ENCODE measurements around the gene ENGASE. TPM values are rescaled to one million over a fixed set of nuclear protein-coding genes. Genes with fewer than 3 reads are reported as not detected.

ENGASE gene
- total and polyA plus RNA-seq, 2 experiments from 2014 or later: 5.1 to 8.4 TPM

GRCh38 chr17:79117905-79118487, 43.4 kb downstream of the ENGASE start:
- WGBS, 2 experiments (ENCODE audit: low coverage in 1 of 2, low lambda C conversion rate in 2 of 2, missing lambda C conversion rate in 2 of 2): 56 to 64% methylated on average over 19 to 21 of the region's 21 CpGs
- no peak overlapping the region for H3K4me2 ChIP-seq (ENCODE audit: unreplicated experiment)
- H2AFZ ChIP-seq: no peak overlapping the region
- H3K9me2 ChIP-seq (ENCODE audit: insufficient read depth): no peaks in the 10 kb centered on the region
- TF ChIP-seq EZH2 (IDR thresholded peaks at IDR 0.05; ENCODE audit: insufficient read depth, poor library complexity, severe bottlenecking): no peak
- no peak for TF ChIP-seq EZH2phosphoT487 (IDR thresholded peaks at IDR 0.05; ENCODE audit: insufficient read depth, low read depth)
- no peak overlapping the region for H3K9ac ChIP-seq
- H3K4me1 ChIP-seq (ENCODE audit: insufficient read depth): no peaks in the 10 kb centered on the region
- no peak overlapping the region for H3K27ac ChIP-seq
- no peaks in the 10 kb centered on the region for H3K36me3 ChIP-seq (ENCODE audit: low read depth)
- in situ Hi-C loops (cut with MboI): no loop called here
- H3K27me3 ChIP-seq (replicated peaks; ENCODE audit: insufficient read depth): peaks cover 23% of the 10 kb centered on the region; the same call in 1 of the 2 replicates
- H3F3A ChIP-seq (ENCODE audit: insufficient read depth): no peaks in the 10 kb centered on the region
- no peak overlapping the region for H3K4me3 ChIP-seq
- DNase-seq: no peak
- H3K79me2 ChIP-seq (ENCODE audit: insufficient read depth): no peaks in the 10 kb centered on the region
- no peaks in the 10 kb centered on the region for H3K9me3 ChIP-seq (ENCODE audit: low read depth)
- H4K20me1 ChIP-seq (ENCODE audit: insufficient read depth): no peaks in the 10 kb centered on the region

- Histone ChIP-seq H3F3A (ENCODE audit: insufficient read depth) (no peaks in the 10 kb centered on the region), H3K4me2 (ENCODE audit: unreplicated experiment) (no peak overlapping the region), H3K27ac (no peak overlapping the region), H3K4me3 (no peak overlapping the region), H3K36me3 (ENCODE audit: low read depth) (no peaks in the 10 kb centered on the region), H3K9me3 (ENCODE audit: low read depth) (no peaks in the 10 kb centered on the region), H3K4me1 (ENCODE audit: insufficient read depth) (no peaks in the 10 kb centered on the region), H3K9me2 (ENCODE audit: insufficient read depth) (no peaks in the 10 kb centered on the region), H3K27me3 (replicated peaks; ENCODE audit: insufficient read depth) (peaks cover 17% of the 10 kb centered on the region; the same call in 1 of the 2 replicates), H3K79me2 (ENCODE audit: insufficient read depth) (no peaks in the 10 kb centered on the region), H4K20me1 (ENCODE audit: insufficient read depth) (no peaks in the 10 kb centered on the region), H2AFZ (no peak overlapping the region), H3K9ac (no peak overlapping the region)
- WGBS, 2 experiments (ENCODE audit: low coverage in 1 of 2, low lambda C conversion rate in 2 of 2, missing lambda C conversion rate in 2 of 2): 49 to 63% methylated on average over 4 of the region's 4 CpGs
- in situ Hi-C loops (cut with MboI): no loop called here
- no peak for DNase-seq
- no peak for TF ChIP-seq EZH2 (IDR thresholded peaks at IDR 0.05; ENCODE audit: insufficient read depth, poor library complexity, severe bottlenecking)
- no peak for TF ChIP-seq EZH2phosphoT487 (IDR thresholded peaks at IDR 0.05; ENCODE audit: insufficient read depth, low read depth)
Measured at GRCh38 chr17:79118924-79119323, 44.3 kb downstream of the ENGASE start.

GRCh38 chr17:79120259-79120658, 45.6 kb downstream of the ENGASE start:
- H3K9me2 ChIP-seq (ENCODE audit: insufficient read depth): no peaks in the 10 kb centered on the region
- no peaks in the 10 kb centered on the region for H3K79me2 ChIP-seq (ENCODE audit: insufficient read depth)
- WGBS, 2 experiments (ENCODE audit: low coverage in 1 of 2, low lambda C conversion rate in 2 of 2, missing lambda C conversion rate in 2 of 2): 51 to 59% methylated on average over 5 of the region's 5 CpGs
- H3F3A ChIP-seq (ENCODE audit: insufficient read depth): no peaks in the 10 kb centered on the region
- H3K4me2 ChIP-seq (ENCODE audit: unreplicated experiment): no peak overlapping the region
- no peak overlapping the region for H3K27ac ChIP-seq
- in situ Hi-C loops (cut with MboI): no loop called here
- H3K27me3 ChIP-seq (replicated peaks; ENCODE audit: insufficient read depth): peaks cover 7% of the 10 kb centered on the region; the same call in 1 of the 2 replicates
- no peak for DNase-seq
- H4K20me1 ChIP-seq (ENCODE audit: insufficient read depth): no peaks in the 10 kb centered on the region
- no peak overlapping the region for H3K9ac ChIP-seq
- no peaks in the 10 kb centered on the region for H3K36me3 ChIP-seq (ENCODE audit: low read depth)
- no peak for TF ChIP-seq EZH2 (IDR thresholded peaks at IDR 0.05; ENCODE audit: insufficient read depth, poor library complexity, severe bottlenecking)
- no peak for TF ChIP-seq EZH2phosphoT487 (IDR thresholded peaks at IDR 0.05; ENCODE audit: insufficient read depth, low read depth)
- no peaks in the 10 kb centered on the region for H3K4me1 ChIP-seq (ENCODE audit: insufficient read depth)
- H3K4me3 ChIP-seq: no peak overlapping the region
- H2AFZ ChIP-seq: no peak overlapping the region
- no peaks in the 10 kb centered on the region for H3K9me3 ChIP-seq (ENCODE audit: low read depth)

GRCh38 chr17:79123988-79124387, 49.4 kb downstream of the ENGASE start:
- H3K36me3 ChIP-seq (ENCODE audit: low read depth): no peaks in the 10 kb centered on the region
- no peaks in the 10 kb centered on the region for H3K79me2 ChIP-seq (ENCODE audit: insufficient read depth)
- no peak for DNase-seq
- no peaks in the 10 kb centered on the region for H3K4me1 ChIP-seq (ENCODE audit: insufficient read depth)
- H3K9me3 ChIP-seq (ENCODE audit: low read depth): no peaks in the 10 kb centered on the region
- no peak overlapping the region for H3K27ac ChIP-seq
- H3F3A ChIP-seq (ENCODE audit: insufficient read depth): no peaks in the 10 kb centered on the region
- TF ChIP-seq EZH2 (IDR thresholded peaks at IDR 0.05; ENCODE audit: insufficient read depth, poor library complexity, severe bottlenecking): no peak
- H3K9me2 ChIP-seq (ENCODE audit: insufficient read depth): no peaks in the 10 kb centered on the region
- H3K4me2 ChIP-seq (ENCODE audit: unreplicated experiment): no peak overlapping the region
- H3K4me3 ChIP-seq: no peak overlapping the region
- H3K27me3 ChIP-seq (replicated peaks; ENCODE audit: insufficient read depth): peaks cover 7% of the 10 kb centered on the region; the same call in 1 of the 2 replicates
- in situ Hi-C loops (cut with MboI): no loop called here
- 79 to 83% methylated on average over 8 of the region's 8 CpGs for WGBS, 2 experiments (ENCODE audit: low coverage in 1 of 2, low lambda C conversion rate in 2 of 2, missing lambda C conversion rate in 2 of 2)
- no peak overlapping the region for H3K9ac ChIP-seq
- no peaks in the 10 kb centered on the region for H4K20me1 ChIP-seq (ENCODE audit: insufficient read depth)
- H2AFZ ChIP-seq: no peak overlapping the region
